Measurements from ENCODE around the gene IGSF3. TPM values are rescaled to one million over a fixed set of nuclear protein-coding genes. Genes with fewer than 3 reads are reported as not detected.

The IGSF3 gene
- not detected for polyA plus RNA-seq

DNA sequence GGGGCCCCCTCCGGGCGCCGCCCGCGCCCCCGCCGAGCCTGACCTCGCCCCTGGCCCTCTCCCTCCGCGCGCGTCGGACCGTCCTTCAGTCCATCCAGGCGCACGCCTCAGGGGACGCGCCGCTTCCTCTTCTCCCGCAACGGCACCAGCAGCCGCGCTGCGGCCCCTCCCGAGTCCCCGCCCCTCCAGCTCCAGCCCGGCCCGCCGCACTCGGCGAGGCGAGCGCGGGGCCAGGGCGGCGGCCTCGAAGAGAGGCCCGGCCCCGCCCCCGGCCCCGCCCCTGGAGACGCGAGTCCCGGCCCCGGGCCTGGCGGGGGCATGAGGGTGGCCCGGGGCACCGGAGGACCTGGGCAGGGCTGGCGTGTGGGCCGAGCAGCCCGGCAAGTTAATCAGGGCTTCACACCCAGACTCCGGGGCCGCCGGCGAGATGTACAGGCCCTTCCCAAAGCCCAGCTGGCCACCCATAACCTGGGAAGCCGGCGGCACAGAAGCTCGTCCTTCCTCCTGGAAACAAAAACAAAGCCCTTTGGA is at the start of gene IGSF3:
Gene IGSF3, minus strand, starts transcription at position 159 of the 531 bp plus-strand sequence. CDS start 1,407 bp downstream, outside the sequence.
- no peaks in the 10 kb centered on the region for H3K9me3 Mint-ChIP-seq
- H3K27me3 Mint-ChIP-seq (ENCODE audit: low read depth in 3 of 3), result peaks cover 16 to 36% (median 28%) of the 10 kb centered on the region in 3 donors
- no peak within 1 kb of the TSS for H3K27ac Mint-ChIP-seq
- H3K4me1 Mint-ChIP-seq, result peaks cover 10 to 15% of the 10 kb centered on the region in 2 donors
- DNase-seq, result peak in 2 of 3 donors; percentile 12 to 13
- H3K36me3 Mint-ChIP-seq, result no peaks in the 10 kb centered on the region
- peak within 1 kb of the TSS; percentile 77 to 84 (median 80) for H3K4me3 Mint-ChIP-seq

DNA sequence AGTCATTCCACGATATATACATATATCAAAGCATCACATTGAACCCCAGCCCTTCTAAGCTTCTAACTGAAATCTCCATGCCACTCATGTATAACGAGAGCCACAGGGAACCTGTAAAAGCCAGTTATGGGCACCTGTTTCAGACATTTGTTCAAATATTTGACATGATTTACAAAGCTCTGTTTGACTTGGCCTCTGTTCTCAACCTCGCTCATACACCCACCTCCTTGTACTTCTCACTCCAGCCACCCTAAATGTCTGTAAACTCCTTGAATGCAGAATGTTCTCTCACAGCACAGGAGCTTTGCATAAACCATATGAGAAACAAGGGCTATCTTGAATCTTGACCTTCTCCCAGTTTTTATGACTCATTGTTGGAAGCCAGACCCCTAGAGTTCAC is 49.8 kb upstream of the IGSF3 start:
- DNase-seq, result no peak
- Mint-ChIP-seq H3K27ac (no peak overlapping the region), H3K4me3 (no peak overlapping the region), H3K4me1 (no peaks in the 10 kb centered on the region), H3K9me3 (no peaks in the 10 kb centered on the region), H3K36me3 (no peaks in the 10 kb centered on the region), H3K27me3 (ENCODE audit: low read depth in 3 of 3) (peaks cover 0 to 6% (median 2%) of the 10 kb centered on the region in 3 donors)

DNA sequence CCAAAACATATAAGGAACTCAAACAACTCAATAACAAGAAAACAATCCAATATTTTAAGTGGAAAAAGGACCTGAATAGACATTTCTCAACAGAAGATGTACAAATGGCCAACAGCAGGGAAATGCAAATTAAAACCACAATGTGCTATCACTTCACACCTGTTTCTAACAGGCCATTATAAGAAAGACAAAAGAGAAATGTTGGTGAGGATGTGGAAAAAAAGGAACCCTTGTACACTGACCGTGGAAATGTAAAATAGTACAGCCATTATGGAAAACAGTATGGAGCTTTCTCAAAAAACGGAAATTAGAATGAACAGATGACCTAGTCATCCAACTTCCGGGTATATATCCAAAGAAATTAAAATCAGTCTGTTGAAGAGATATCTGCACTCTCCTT is 48.9 kb upstream of the IGSF3 start:
- Mint-ChIP-seq H3K4me3 (no peak overlapping the region), H3K9me3 (no peaks in the 10 kb centered on the region), H3K36me3 (no peaks in the 10 kb centered on the region), H3K4me1 (no peaks in the 10 kb centered on the region), H3K27ac (no peak overlapping the region), H3K27me3 (ENCODE audit: low read depth in 3 of 3) (peaks cover 0 to 6% (median 2%) of the 10 kb centered on the region in 3 donors)
- DNase-seq, result no peak

DNA sequence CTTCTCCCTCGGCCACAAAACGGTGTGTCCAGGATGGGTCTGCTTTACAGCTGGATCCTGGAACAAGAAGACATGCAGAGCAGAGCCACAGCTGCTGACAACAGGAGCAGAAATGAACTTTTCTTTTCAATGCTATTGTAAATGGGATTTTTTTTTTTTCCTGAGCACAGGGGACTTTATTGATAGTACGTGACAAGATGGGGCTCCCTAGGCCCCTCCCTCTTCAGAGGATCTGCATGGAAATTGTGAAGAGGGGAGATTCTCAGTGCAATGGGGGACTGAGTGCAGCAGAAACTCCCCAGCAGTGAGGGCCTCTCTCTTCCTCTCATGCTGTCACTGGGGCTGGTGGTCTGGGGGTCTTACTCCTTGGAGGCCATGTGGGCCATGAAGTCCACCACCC is 45.9 kb upstream of the IGSF3 start:
- no peaks in the 10 kb centered on the region for H3K4me1 Mint-ChIP-seq
- H3K9me3 Mint-ChIP-seq, result no peaks in the 10 kb centered on the region
- no peaks in the 10 kb centered on the region for H3K36me3 Mint-ChIP-seq
- peaks cover 0 to 6% (median 2%) of the 10 kb centered on the region in 3 donors for H3K27me3 Mint-ChIP-seq (ENCODE audit: low read depth in 3 of 3)
- H3K27ac Mint-ChIP-seq, result no peak overlapping the region
- DNase-seq, result no peak
- no peak overlapping the region for H3K4me3 Mint-ChIP-seq

DNA sequence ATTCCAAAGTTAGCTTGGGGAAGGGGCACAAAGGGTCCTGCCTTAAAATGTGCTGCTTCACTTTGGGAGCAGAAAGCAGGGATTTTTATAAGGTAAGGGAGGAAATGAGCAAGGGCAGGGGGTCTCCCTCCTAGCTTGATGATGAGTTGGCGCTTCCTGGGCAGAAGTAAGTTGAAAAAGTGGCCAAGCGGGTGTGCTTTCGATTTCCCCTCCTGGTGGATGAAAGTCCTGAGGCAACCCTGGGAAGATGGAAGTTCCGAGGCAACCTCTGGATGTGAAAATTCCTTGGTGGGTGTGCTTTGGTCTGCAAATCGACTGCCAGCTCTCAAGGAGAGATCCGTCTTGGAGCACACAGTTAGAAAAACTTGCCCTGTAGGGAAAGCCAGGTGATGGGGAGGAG is 45.0 kb upstream of the IGSF3 start:
- H3K27ac Mint-ChIP-seq, result no peak overlapping the region
- no peaks in the 10 kb centered on the region for H3K4me1 Mint-ChIP-seq
- peaks cover 0 to 10% (median 5%) of the 10 kb centered on the region in 3 donors for H3K27me3 Mint-ChIP-seq (ENCODE audit: low read depth in 3 of 3)
- no peak for DNase-seq
- H3K9me3 Mint-ChIP-seq, result no peaks in the 10 kb centered on the region
- H3K36me3 Mint-ChIP-seq, result no peaks in the 10 kb centered on the region
- H3K4me3 Mint-ChIP-seq, result no peak overlapping the region

DNA sequence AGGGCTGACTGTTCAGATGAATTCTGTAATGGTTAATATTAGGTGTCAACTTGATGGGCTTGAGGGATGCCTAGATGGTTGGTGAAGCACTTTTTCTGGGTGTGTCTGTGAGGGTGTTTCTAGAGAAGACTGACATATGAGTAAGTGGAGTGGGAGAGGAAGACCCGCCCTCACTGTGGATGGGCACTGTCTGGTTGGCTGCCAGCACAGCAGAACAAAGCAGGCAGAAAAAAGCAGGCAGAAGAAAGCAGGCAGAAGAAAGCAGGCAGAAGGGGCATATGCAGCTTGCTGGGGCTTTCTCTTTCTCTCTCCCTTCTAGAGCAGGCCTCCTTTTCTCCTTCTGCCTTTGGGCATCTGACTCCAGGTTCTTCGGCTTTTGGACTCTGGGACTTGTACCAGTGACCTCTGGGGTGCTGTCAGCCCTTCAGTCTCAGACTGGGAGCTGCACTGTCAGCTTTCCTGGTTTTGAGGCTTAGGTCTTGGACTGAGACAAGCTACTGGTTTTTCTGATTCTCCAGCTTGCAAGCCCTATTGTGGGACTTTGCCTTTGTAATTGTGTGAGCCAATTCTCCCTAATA is 43.8 kb upstream of the IGSF3 start:
- Mint-ChIP-seq H3K36me3 (no peaks in the 10 kb centered on the region), H3K27ac (no peak overlapping the region), H3K27me3 (ENCODE audit: low read depth in 3 of 3) (peaks cover 0 to 14% (median 6%) of the 10 kb centered on the region in 3 donors), H3K9me3 (peaks cover 0 to 1% (median 0%) of the 10 kb centered on the region in 6 donors), H3K4me1 (no peaks in the 10 kb centered on the region), H3K4me3 (no peak overlapping the region)
- DNase-seq, result no peak

DNA sequence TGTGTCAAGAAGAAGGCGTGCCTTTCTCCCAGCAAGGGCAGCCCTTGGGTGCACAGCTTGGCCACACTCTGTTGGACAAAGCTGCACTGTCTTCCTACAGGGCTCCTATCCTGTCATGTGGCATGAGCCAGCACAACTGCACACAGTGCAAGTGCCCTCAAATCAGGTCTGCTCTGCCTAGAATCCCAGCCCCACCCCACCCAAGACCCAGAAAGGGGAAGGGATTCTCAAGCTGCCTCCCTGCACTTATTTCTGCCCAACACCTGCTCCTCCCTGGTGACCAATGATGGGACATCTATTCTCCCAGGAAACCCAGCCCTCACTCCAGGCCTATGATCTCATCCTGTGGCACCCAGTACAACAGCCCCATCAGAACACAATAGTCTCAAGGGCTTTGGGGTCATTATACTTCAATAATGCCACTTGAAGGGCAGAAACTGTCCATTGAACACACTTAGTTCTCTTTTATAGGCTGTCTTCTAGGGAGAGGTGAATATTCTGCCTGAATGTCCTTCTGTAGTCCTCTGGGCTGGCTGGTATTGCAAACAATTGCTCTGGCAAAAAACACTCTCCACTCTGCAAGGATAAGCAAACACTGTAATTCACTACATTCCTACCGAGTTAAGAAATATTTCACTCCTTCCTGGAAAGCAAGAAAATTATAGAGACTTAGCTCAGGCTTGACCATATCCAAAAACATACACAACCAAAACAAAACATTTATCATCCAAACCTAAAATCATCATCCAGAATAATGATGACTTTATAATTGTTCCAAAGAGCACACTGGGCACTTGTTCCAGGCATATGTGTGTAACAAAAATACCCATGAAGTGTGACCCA is 43.1 kb upstream of the IGSF3 start:
- Mint-ChIP-seq H3K9me3 (peaks cover 0 to 1% (median 0%) of the 10 kb centered on the region in 6 donors), H3K27ac (no peak overlapping the region), H3K4me1 (no peaks in the 10 kb centered on the region), H3K4me3 (no peak overlapping the region), H3K27me3 (ENCODE audit: low read depth in 3 of 3) (peaks cover 0 to 15% (median 6%) of the 10 kb centered on the region in 3 donors), H3K36me3 (no peaks in the 10 kb centered on the region)
- DNase-seq, result no peak

DNA sequence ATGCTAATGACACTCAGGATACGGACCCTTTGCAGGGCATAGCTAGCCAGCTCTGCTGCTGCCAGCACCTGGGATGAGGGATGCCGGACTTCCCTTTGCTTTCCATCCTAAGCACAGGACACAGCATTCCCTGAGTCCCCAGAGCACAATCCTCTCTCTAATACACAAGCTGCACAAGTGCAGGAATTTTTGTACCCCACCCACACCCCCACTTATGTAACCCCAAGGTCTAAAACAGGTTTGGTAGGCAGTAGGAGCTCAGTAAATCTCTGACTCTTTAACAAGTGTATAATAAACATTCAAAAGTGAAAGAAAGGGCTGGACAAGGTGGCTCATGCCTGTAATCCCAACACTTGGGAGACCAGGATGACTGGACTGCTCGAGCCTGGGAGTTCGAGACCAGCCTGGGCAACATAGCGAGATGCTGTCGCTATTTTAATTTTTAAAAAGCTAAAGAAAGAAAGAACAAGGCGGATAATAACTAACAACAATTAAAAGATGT is 42.2 kb upstream of the IGSF3 start:
- Mint-ChIP-seq H3K27me3 (ENCODE audit: low read depth in 3 of 3) (peaks cover 0 to 18% (median 6%) of the 10 kb centered on the region in 3 donors), H3K27ac (no peak overlapping the region), H3K36me3 (no peaks in the 10 kb centered on the region), H3K4me1 (no peaks in the 10 kb centered on the region), H3K9me3 (peaks cover 0 to 1% (median 0%) of the 10 kb centered on the region in 6 donors), H3K4me3 (no peak overlapping the region)
- no peak for DNase-seq

DNA sequence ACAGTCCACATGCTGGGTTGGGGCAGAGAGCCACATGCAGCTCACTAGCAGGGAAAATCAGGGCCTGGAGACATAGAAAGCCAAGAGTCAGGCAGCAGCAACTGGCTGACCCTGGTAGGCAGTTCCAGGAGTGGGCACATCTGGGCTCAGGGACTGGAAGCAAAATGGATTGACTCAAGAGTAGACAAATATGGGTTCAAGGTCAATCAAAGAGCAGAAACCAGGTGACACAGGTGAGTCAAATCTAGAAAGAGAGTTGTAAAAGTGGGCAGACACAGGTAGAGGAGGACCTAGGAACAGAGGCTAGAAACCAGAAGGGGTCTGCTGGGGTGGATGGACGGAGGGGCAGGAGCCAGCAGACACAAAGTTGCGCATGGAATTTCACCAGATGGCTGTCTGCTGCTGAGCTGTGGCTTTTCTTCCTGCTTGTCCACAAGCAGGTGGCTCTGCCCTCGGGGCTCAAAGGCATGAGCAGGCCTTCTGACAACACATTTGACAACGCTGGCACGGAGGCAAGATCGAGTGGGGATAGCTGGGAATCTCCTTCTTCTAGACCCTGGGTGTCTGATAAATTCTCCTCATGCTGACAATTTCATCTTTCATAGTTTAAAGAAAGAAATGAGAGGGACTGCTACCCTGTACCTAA is 40.8 kb upstream of the IGSF3 start:
- H3K4me3 Mint-ChIP-seq, result no peak overlapping the region
- no peak for DNase-seq
- peaks cover 0 to 20% (median 6%) of the 10 kb centered on the region in 3 donors for H3K27me3 Mint-ChIP-seq (ENCODE audit: low read depth in 3 of 3)
- no peaks in the 10 kb centered on the region for H3K36me3 Mint-ChIP-seq
- no peak overlapping the region for H3K27ac Mint-ChIP-seq
- H3K4me1 Mint-ChIP-seq, result no peaks in the 10 kb centered on the region
- peaks cover 0 to 1% (median 0%) of the 10 kb centered on the region in 6 donors for H3K9me3 Mint-ChIP-seq

DNA sequence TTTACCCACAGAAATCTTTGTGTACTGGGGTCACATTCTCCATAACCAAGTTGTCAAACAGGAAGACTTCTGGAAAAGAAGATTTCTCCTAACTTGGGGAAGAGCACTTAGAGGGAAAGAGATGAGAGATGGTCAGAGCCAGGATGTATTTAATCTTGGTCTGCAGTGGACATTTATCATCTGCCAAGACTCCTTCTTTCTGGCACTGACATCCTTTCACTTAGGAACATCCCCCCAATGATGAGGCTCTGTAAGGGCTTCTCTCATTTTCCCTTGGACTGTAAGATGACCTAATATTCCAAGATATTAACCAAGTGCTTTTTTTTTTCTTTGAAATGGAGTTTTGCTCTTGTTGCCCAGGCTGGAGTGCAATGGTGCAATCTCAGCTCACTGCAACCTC is 39.3 kb upstream of the IGSF3 start:
- H3K36me3 Mint-ChIP-seq, result no peaks in the 10 kb centered on the region

DNA sequence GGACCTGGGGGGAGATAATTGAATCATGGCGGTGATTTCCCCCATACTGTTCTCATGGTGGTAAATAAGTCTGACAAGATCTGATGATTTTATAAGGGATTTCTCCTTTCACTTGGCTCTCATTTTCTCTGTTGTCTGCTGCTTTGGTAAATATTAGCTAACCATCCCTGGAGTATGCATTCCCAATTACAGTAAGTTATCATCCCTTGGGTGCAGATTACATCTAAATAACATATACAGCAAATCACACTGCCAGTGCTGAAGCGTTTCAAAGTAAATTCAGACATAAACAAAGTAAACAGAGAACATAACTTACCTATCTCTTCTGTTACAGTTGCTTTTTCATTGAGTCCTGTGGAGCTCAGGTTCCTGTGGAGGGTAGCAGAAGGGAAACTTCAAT is 38.6 kb upstream of the IGSF3 start:
- no peak overlapping the region for H3K27ac Mint-ChIP-seq
- H3K4me3 Mint-ChIP-seq, result no peak overlapping the region
- H3K27me3 Mint-ChIP-seq (ENCODE audit: low read depth in 3 of 3), result peaks cover 2 to 16% (median 6%) of the 10 kb centered on the region in 3 donors
- no peaks in the 10 kb centered on the region for H3K36me3 Mint-ChIP-seq
- no peak for DNase-seq
- no peaks in the 10 kb centered on the region for H3K4me1 Mint-ChIP-seq
- peaks cover 0 to 1% (median 0%) of the 10 kb centered on the region in 6 donors for H3K9me3 Mint-ChIP-seq

More for the DNA sequence above, 39.3 kb upstream of the IGSF3 start:
- Mint-ChIP-seq H3K27ac (no peak overlapping the region), H3K27me3 (ENCODE audit: low read depth in 3 of 3) (peaks cover 0 to 16% (median 6%) of the 10 kb centered on the region in 3 donors), H3K4me3 (no peak overlapping the region), H3K9me3 (peaks cover 0 to 1% (median 0%) of the 10 kb centered on the region in 6 donors), H3K4me1 (no peaks in the 10 kb centered on the region)
- DNase-seq, result no peak

DNA sequence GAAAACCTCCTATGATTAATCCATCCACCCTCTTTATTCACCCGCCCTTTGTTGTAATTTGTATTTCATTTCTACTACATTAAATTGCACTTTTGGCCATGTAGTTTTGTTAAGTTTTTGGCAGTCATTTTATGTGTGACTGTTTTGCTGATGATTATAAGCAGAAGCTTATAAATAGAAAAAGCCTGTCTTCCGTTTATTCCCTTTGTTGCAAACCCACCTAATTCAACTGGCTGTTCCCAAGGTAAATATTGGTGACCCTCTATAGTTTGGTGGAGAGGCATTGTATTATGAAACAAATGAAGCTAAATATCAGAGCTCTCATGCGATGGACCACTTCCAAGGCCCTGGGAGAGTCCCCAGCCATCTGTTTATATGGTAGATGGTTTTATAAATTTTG is 36.7 kb upstream of the IGSF3 start:
- Mint-ChIP-seq H3K9me3 (peaks cover 0 to 1% (median 0%) of the 10 kb centered on the region in 6 donors), H3K4me1 (no peaks in the 10 kb centered on the region), H3K27ac (no peak overlapping the region), H3K27me3 (ENCODE audit: low read depth in 3 of 3) (peaks cover 2 to 16% (median 5%) of the 10 kb centered on the region in 3 donors), H3K36me3 (no peaks in the 10 kb centered on the region), H3K4me3 (no peak overlapping the region)
- DNase-seq, result no peak

DNA sequence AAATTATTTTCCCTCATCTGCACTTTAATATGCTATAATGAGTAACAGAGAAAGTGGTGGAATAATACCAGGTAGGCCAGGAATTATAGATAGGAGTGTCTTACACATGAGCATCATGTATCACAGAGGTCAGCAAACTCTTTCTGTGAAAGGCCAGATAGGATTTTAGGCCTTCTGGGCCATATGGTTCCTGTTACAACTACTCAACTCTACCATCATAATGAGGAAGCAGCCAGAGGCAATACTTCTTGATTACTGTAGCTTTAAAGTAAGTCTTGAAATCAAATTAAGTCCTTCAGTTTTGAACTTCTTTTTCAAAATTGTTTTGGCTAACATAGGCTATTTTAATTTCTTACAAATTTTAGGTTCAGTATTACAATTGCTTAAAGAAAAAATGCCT is 32.1 kb upstream of the IGSF3 start:
- Mint-ChIP-seq H3K27me3 (ENCODE audit: low read depth in 3 of 3) (peaks cover 1 to 4% (median 2%) of the 10 kb centered on the region in 3 donors), H3K36me3 (no peaks in the 10 kb centered on the region), H3K9me3 (no peaks in the 10 kb centered on the region), H3K27ac (no peak overlapping the region), H3K4me1 (no peaks in the 10 kb centered on the region), H3K4me3 (no peak overlapping the region)
- no peak for DNase-seq

DNA sequence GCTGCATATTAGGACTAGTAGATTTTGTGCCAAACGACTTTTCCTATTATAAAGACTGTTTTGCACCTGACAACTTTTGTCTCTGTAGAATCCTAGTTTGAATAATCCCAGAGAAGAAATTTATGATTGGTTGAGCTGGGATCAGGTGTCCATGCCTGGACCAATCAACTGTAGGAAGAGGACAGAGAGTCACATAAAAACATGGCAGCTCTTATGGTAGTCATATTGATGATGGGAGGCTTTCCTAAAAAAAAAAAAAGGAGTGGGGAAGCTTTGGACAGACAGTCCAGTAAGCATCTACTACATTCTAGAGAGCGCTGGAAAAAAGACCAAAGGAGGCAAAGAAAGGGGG is 30.7 kb upstream of the IGSF3 start:
- H3K36me3 Mint-ChIP-seq, result no peaks in the 10 kb centered on the region
- no peak overlapping the region for H3K27ac Mint-ChIP-seq
- peaks cover 0 to 4% (median 4%) of the 10 kb centered on the region in 3 donors for H3K27me3 Mint-ChIP-seq (ENCODE audit: low read depth in 3 of 3)
- H3K4me3 Mint-ChIP-seq, result no peak overlapping the region
- no peaks in the 10 kb centered on the region for H3K9me3 Mint-ChIP-seq
- H3K4me1 Mint-ChIP-seq, result no peaks in the 10 kb centered on the region
- no peak for DNase-seq

Measured in immature natural killer cell (primary cell).